Measurements from ENCODE around the gene B3GNT7.

DNA sequence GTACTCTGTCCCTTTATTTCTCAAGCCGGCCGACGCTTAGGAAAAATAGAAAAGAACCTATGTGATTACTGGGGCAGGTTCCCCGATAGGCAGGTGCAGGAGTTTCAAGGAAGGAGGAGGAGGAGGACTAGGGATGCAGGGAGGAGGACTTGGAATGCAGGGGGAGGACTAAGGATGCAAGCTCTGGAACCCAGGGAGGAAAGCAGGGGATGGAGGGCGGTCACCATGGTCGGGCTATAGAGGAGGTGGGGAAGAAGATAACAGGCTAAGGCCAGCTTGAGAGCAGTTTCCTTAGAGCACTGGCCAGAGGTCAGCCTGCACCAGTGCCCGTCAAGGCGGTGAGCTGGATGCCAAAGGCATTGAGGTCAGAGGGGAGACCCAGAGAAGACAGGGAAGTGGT lies 18.7 kb upstream of the B3GNT7 start:
- TF ChIP-seq, protein P1, sequence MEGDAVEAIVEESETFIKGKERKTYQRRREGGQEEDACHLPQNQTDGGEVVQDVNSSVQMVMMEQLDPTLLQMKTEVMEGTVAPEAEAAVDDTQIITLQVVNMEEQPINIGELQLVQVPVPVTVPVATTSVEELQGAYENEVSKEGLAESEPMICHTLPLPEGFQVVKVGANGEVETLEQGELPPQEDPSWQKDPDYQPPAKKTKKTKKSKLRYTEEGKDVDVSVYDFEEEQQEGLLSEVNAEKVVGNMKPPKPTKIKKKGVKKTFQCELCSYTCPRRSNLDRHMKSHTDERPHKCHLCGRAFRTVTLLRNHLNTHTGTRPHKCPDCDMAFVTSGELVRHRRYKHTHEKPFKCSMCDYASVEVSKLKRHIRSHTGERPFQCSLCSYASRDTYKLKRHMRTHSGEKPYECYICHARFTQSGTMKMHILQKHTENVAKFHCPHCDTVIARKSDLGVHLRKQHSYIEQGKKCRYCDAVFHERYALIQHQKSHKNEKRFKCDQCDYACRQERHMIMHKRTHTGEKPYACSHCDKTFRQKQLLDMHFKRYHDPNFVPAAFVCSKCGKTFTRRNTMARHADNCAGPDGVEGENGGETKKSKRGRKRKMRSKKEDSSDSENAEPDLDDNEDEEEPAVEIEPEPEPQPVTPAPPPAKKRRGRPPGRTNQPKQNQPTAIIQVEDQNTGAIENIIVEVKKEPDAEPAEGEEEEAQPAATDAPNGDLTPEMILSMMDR (conservative IDR thresholded peaks at IDR 0.05): no peak
- TF ChIP-seq ZFX (IDR thresholded peaks at IDR 0.05): no peak
